ENCODE results near the gene CAMK1D.

DNA sequence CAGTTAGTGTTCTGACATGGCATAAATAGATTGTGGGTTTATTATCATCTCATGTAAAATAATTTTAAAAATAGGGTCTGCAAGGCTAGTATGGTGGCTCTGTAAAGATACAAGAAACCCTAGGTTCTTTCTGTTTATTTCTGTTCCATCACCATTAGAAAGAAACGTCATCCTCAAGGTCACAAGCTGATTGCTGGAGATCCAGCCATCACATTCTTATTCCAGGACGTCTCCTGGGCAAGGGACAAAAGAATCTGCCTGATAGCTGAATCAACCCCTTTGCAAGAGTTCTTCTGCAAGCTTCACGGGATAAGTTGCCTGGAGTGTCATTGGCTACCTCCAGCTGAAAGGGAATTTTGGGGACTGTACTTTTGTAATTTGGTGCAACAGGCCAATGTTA lies 184.4 kb downstream of the CAMK1D start:
- TF ChIP-seq, protein P1, sequence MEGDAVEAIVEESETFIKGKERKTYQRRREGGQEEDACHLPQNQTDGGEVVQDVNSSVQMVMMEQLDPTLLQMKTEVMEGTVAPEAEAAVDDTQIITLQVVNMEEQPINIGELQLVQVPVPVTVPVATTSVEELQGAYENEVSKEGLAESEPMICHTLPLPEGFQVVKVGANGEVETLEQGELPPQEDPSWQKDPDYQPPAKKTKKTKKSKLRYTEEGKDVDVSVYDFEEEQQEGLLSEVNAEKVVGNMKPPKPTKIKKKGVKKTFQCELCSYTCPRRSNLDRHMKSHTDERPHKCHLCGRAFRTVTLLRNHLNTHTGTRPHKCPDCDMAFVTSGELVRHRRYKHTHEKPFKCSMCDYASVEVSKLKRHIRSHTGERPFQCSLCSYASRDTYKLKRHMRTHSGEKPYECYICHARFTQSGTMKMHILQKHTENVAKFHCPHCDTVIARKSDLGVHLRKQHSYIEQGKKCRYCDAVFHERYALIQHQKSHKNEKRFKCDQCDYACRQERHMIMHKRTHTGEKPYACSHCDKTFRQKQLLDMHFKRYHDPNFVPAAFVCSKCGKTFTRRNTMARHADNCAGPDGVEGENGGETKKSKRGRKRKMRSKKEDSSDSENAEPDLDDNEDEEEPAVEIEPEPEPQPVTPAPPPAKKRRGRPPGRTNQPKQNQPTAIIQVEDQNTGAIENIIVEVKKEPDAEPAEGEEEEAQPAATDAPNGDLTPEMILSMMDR (optimal IDR thresholded peaks at IDR 0.05 in 1 of 3, IDR thresholded peaks at IDR 0.05 in 1 of 3, conservative IDR thresholded peaks at IDR 0.05 in 1 of 3; ENCODE audit: extremely low read depth in 1 of 3, insufficient read depth in 2 of 3, low read length in 3 of 3) = no peak
- TF ChIP-seq EZH2 (IDR thresholded peaks at IDR 0.05; ENCODE audit: low read length) = no peak

Measured in keratinocyte (primary cell).